Stomach (tissue), 4 donors: Measurements from ENCODE around the gene HIVEP1.

Experiments used
- CTCF ChIP-seq, 7 experiments: fragments of 450-650 bp in 4 of 7; fragments of 200-600 bp in 3 of 7; sonication (generic) in 3 of 7; IDR thresholded peaks; one replicate each; pipeline ENCODE4 v1.5.1; 2016 to 2019; ENCODE audit warnings: antibody characterized with exemption in 7 of 7, control low read depth in 2 of 7, mild to moderate bottlenecking in 1 of 7
- POLR2A ChIP-seq, 4 donors: fragments of 450-650 bp; IDR thresholded peaks; one replicate each; pipeline ENCODE4 v1.6.1; 2016; ENCODE audit warnings: antibody characterized with exemption in 4 of 4, control low read depth in 2 of 4, mild to moderate bottlenecking in 1 of 4, moderate library complexity in 1 of 4

- no peak for TF ChIP-seq CTCF (IDR thresholded peaks at IDR 0.05)
- no peak for TF ChIP-seq POLR2A (IDR thresholded peaks at IDR 0.05)
Measured at GRCh38 chr6:12119085-12119588, 107.0 kb downstream of the HIVEP1 start.
